ENCODE results near the gene ZRSR2. TPM values are rescaled to one million over a fixed set of nuclear protein-coding genes. Genes with fewer than 3 reads are reported as not detected.

The ZRSR2 gene
- total and polyA plus RNA-seq, 4 donors, result 13.4 to 98.8 (median 28.8) TPM

DNA sequence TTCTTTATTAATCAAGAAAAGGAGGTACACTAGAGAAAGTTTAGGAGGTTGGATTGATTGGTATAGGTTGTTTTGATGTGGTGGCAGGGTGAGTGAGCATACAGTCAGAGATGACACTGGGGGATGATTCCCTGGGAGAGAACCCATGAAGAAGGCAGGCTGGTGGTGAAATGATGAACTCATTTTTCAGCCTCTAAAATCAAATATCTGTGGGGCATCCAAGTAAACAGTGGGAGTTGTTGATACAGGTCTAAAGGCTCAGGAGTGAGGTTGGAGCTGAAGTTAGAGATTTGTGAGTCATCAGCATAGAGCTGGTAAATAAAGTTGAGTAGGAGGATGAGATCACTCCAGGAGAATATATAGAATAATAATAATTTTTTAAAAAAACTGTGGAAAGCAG is 74.3 kb downstream of the ZRSR2 start:
- Histone ChIP-seq H3K9me3 (ENCODE audit: control insufficient read depth, low read length) (no peaks in the 10 kb centered on the region), H3K27ac (ENCODE audit: low read depth in 1 of 2, low read length in 2 of 2) (no peak overlapping the region), H3K4me1 (ENCODE audit: control insufficient read depth in 1 of 2, insufficient read depth in 2 of 2, low read length in 2 of 2) (no peaks in the 10 kb centered on the region), H3K27me3 (ENCODE audit: control insufficient read depth in 1 of 2, insufficient read depth in 2 of 2, low read length in 1 of 2) (no peaks in the 10 kb centered on the region), H3K36me3 (ENCODE audit: control insufficient read depth in 1 of 2, insufficient read depth in 2 of 2, low read length in 1 of 2) (no peaks in the 10 kb centered on the region), H3K4me3 (ENCODE audit: low read length in 2 of 2) (no peak overlapping the region)
- ATAC-seq (ENCODE audit: low FRiP score) (no peak), DNase-seq (no peak)
- intact Hi-C loops (cut with DNase I), result no loop called here

DNA sequence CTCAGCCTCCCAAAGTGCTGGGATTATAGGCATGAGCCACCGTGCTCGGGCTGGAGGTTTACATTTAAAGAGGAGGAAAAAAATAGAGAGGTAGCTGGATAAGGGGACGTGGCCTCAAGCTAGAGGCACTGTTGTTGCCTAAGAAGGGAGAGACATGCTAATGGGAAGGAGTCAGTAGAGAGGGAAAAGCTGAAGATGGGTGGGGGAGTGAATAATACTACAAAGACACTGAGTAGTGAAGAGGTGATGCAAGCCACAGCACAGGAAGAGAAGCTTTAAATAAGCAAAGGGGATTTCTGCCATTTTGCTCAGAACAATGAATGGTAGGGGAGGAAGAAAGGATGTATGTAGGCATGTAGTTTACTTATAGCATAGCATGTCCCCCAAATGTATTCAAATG is 75.9 kb downstream of the ZRSR2 start:
- 76 to 81% methylated on average over 3 of the region's 3 CpGs for WGBS, 2 donors
- Histone ChIP-seq H3K27ac (ENCODE audit: low read depth in 1 of 2, low read length in 2 of 2) (no peak overlapping the region), H3K27me3 (ENCODE audit: control insufficient read depth in 1 of 2, insufficient read depth in 2 of 2, low read length in 1 of 2) (no peaks in the 10 kb centered on the region), H3K4me3 (ENCODE audit: low read length in 2 of 2) (no peak overlapping the region), H3K9me3 (ENCODE audit: control insufficient read depth, low read length) (no peaks in the 10 kb centered on the region), H3K36me3 (ENCODE audit: control insufficient read depth in 1 of 2, insufficient read depth in 2 of 2, low read length in 1 of 2) (no peaks in the 10 kb centered on the region), H3K4me1 (ENCODE audit: control insufficient read depth in 1 of 2, insufficient read depth in 2 of 2, low read length in 2 of 2) (no peaks in the 10 kb centered on the region)
- no peak for DNase-seq
- intact Hi-C loops (cut with DNase I), result no loop called here
- no peak for ATAC-seq (ENCODE audit: low FRiP score)

GRCh38 chrX:15869695-15870094 is 79.4 kb downstream of the ZRSR2 start:
- no peaks in the 10 kb centered on the region for H3K36me3 ChIP-seq (ENCODE audit: control insufficient read depth in 1 of 2, insufficient read depth in 2 of 2, low read length in 1 of 2)
- H3K4me1 ChIP-seq (ENCODE audit: control insufficient read depth in 1 of 2, insufficient read depth in 2 of 2, low read length in 2 of 2), result no peaks in the 10 kb centered on the region
- WGBS, 2 donors, result 91 to 97% methylated on average over 4 of the region's 4 CpGs
- no peak overlapping the region for H3K27ac ChIP-seq (ENCODE audit: low read depth in 1 of 2, low read length in 2 of 2)
- H3K9me3 ChIP-seq (ENCODE audit: control insufficient read depth, low read length), result no peaks in the 10 kb centered on the region
- H3K4me3 ChIP-seq (ENCODE audit: low read length in 2 of 2), result no peak overlapping the region
- ATAC-seq (ENCODE audit: low FRiP score) (no peak), DNase-seq (no peak)
- intact Hi-C loops (cut with DNase I), result no loop called here
- H3K27me3 ChIP-seq (ENCODE audit: control insufficient read depth in 1 of 2, insufficient read depth in 2 of 2, low read length in 1 of 2), result no peaks in the 10 kb centered on the region

- intact Hi-C loops (cut with DNase I), result no loop called here
- WGBS, 2 donors, result 60 to 63% methylated on average over 4 of the region's 4 CpGs
- H3K4me1 ChIP-seq (ENCODE audit: control insufficient read depth in 1 of 2, insufficient read depth in 2 of 2, low read length in 2 of 2), result no peaks in the 10 kb centered on the region
- no peak for ATAC-seq (ENCODE audit: low FRiP score)
- H3K9me3 ChIP-seq (ENCODE audit: control insufficient read depth, low read length), result no peaks in the 10 kb centered on the region
- H3K27me3 ChIP-seq (ENCODE audit: control insufficient read depth in 1 of 2, insufficient read depth in 2 of 2, low read length in 1 of 2), result no peaks in the 10 kb centered on the region
- H3K4me3 ChIP-seq (ENCODE audit: low read length in 2 of 2), result no peak overlapping the region
- H3K27ac ChIP-seq (ENCODE audit: low read depth in 1 of 2, low read length in 2 of 2), result no peak overlapping the region
- no peaks in the 10 kb centered on the region for H3K36me3 ChIP-seq (ENCODE audit: control insufficient read depth in 1 of 2, insufficient read depth in 2 of 2, low read length in 1 of 2)
- DNase-seq, result no peak
Measured at GRCh38 chrX:15870310-15870709, 80.0 kb downstream of the ZRSR2 start.

Other genes starting within 250 kb of the ZRSR2 start
- under 1 TPM in 1 of 2 donors, not detected in 1; 0.88 TPM for gene ACE2, start 189.5 kb upstream of the ZRSR2 start, total RNA-seq
- 10 to 100 TPM in 1 of 2 donors, not detected in 1; 13.3 TPM for gene ACE2, start 189.5 kb upstream of the ZRSR2 start, polyA plus RNA-seq
- gene CLTRN, start 125.7 kb upstream of the ZRSR2 start, total RNA-seq, result not detected
- gene CLTRN, start 125.7 kb upstream of the ZRSR2 start, polyA plus RNA-seq, result not detected
- gene CA5B, start 52.2 kb upstream of the ZRSR2 start, total RNA-seq, result 10 to 100 TPM; 30.8 to 46.4 TPM
- gene CA5B, start 52.2 kb upstream of the ZRSR2 start, polyA plus RNA-seq, result 1 to 10 TPM; 3.0 to 8.6 TPM
- 10 to 100 TPM; 49.1 to 55.9 TPM for gene AP1S2, start 64.3 kb downstream of the ZRSR2 start, total RNA-seq
- 10 to 100 TPM; 31.6 to 60.0 TPM for gene AP1S2, start 64.3 kb downstream of the ZRSR2 start, polyA plus RNA-seq

All from aorta (tissue), 5 donors.